GM23338 (cell line): ENCODE measurements around the gene COL6A3. TPM values are rescaled to one million over a fixed set of nuclear protein-coding genes. Genes with fewer than 3 reads are reported as not detected.

Experiments used
- ATAC-seq: fragments of 200-7000 bp; cut with Tn5 transposase; 3 replicates; pipeline ENCODE4 v1.9.1; 2020
- DNase-seq: peaks from one replicate; pipeline ENCODE4 v3.0.0-alpha.2; 2015; ENCODE audit warnings: low spot score
- H2AFZ ChIP-seq: fragments of 200-600 bp; sonication (generic); 2 replicates; pipeline ENCODE4 v1.8.0; 2016; ENCODE audit warnings: antibody characterized with exemption, mild to moderate bottlenecking, moderate library complexity
- H3F3A ChIP-seq: fragments of 200-600 bp; sonication (generic); replicated peaks from 2 replicates; pipeline ENCODE4 v1.8.0; 2017; ENCODE audit warnings: antibody characterized with exemption, mixed run types, low read depth
- H3K27ac ChIP-seq: fragments of 200-600 bp; sonication (generic); 2 replicates; pipeline ENCODE4 v1.6.1; 2016; ENCODE audit warnings: low read depth
- H3K27me3 ChIP-seq: fragments of 200-600 bp; sonication (generic); 2 replicates; pipeline ENCODE4 v1.8.0; 2016; ENCODE audit warnings: mild to moderate bottlenecking, mixed run types, moderate library complexity; ENCODE audit not compliant: insufficient read depth
- H3K36me3 ChIP-seq: fragments of 200-600 bp; sonication (generic); 2 replicates; pipeline ENCODE4 v1.8.0; 2016; ENCODE audit warnings: mild to moderate bottlenecking; ENCODE audit not compliant: insufficient read depth
- H3K4me1 ChIP-seq: fragments of 200-600 bp; sonication (generic); 2 replicates; pipeline ENCODE4 v1.8.0; 2016; ENCODE audit warnings: mild to moderate bottlenecking, moderate library complexity; ENCODE audit not compliant: insufficient read depth
- H3K4me2 ChIP-seq: fragments of 200-600 bp; sonication (generic); 2 replicates; pipeline ENCODE4 v1.7.1; 2017; ENCODE audit warnings: mixed run types
- H3K4me3 ChIP-seq: fragments of 200-600 bp; sonication (generic); 2 replicates; pipeline ENCODE4 v1.6.1; 2016; ENCODE audit warnings: mixed run types
- H3K79me2 ChIP-seq: fragments of 200-600 bp; sonication (generic); replicated peaks from 2 replicates; pipeline ENCODE4 v1.8.0; 2017; ENCODE audit warnings: mild to moderate bottlenecking; ENCODE audit not compliant: insufficient read depth
- H3K9me2 ChIP-seq: fragments of 200-600 bp; sonication (generic); 2 replicates; pipeline ENCODE4 v1.8.0; 2017; ENCODE audit not compliant: insufficient read depth
- H4K20me1 ChIP-seq: fragments of 200-600 bp; sonication (generic); replicated peaks from 2 replicates; pipeline ENCODE4 v1.8.0; 2017; ENCODE audit warnings: mild to moderate bottlenecking; ENCODE audit not compliant: insufficient read depth
- H3K27ac Mint-ChIP-seq: 2 replicates; pipeline ENCODE4 v1.8.0; 2020; ENCODE audit warnings: inconsistent platforms, mild to moderate bottlenecking, moderate library complexity, mixed read lengths
- H3K27me3 Mint-ChIP-seq: 3 replicates; pipeline ENCODE4 v1.8.0; 2022; ENCODE audit warnings: low read depth, mild to moderate bottlenecking, moderate library complexity, mixed read lengths, inconsistent platforms; ENCODE audit not compliant: insufficient read depth, poor library complexity
- H3K36me3 Mint-ChIP-seq: 3 replicates; pipeline ENCODE4 v1.8.0; 2021; ENCODE audit warnings: low read depth, mild to moderate bottlenecking, inconsistent platforms, moderate library complexity, mixed read lengths
- H3K4me1 Mint-ChIP-seq: 3 replicates; pipeline ENCODE4 v1.8.0; 2020; ENCODE audit warnings: mild to moderate bottlenecking, inconsistent platforms, mixed read lengths
- H3K4me3 Mint-ChIP-seq: 3 replicates; pipeline ENCODE4 v1.8.0; 2021; ENCODE audit warnings: moderate library complexity, mild to moderate bottlenecking, inconsistent platforms, mixed read lengths
- H3K9me3 Mint-ChIP-seq: 3 replicates; pipeline ENCODE4 v1.8.0; 2020; ENCODE audit warnings: moderate library complexity, mild to moderate bottlenecking, inconsistent platforms, mixed read lengths
- EZH2 ChIP-seq: fragments of 200-600 bp; sonication (generic); IDR thresholded peaks from one replicate; pipeline ENCODE4 v1.8.0; 2017; ENCODE audit warnings: antibody characterized with exemption, mild to moderate bottlenecking, low read depth; ENCODE audit not compliant: unreplicated experiment
- EZH2phosphoT487 ChIP-seq: fragments of 200-600 bp; sonication (generic); IDR thresholded peaks from one replicate; pipeline ENCODE4 v1.8.1; 2018; ENCODE audit warnings: antibody characterized with exemption; ENCODE audit not compliant: unreplicated experiment
- JUNB ChIP-seq: IDR thresholded peaks from one replicate; pipeline ENCODE4 v1.6.1; 2016; ENCODE audit warnings: antibody characterized with exemption; ENCODE audit not compliant: unreplicated experiment
- REST ChIP-seq: IDR thresholded peaks from one replicate; pipeline ENCODE4 v1.6.1; 2018; ENCODE audit warnings: antibody characterized with exemption; ENCODE audit not compliant: unreplicated experiment
- STAT1 ChIP-seq: IDR thresholded peaks from one replicate; pipeline ENCODE4 v1.6.1; 2016; ENCODE audit warnings: antibody characterized with exemption; ENCODE audit not compliant: unreplicated experiment
- ZNF114 ChIP-seq: fragments of 250-450 bp; sonication (Bioruptor Pico); IDR thresholded peaks from 2 replicates; pipeline ENCODE4 v1.5.0; 2020; ENCODE audit warnings: mild to moderate bottlenecking, moderate library complexity
- ZNF462 ChIP-seq: fragments of 250-450 bp; sonication (Bioruptor Pico); IDR thresholded peaks from 2 replicates; pipeline ENCODE4 v1.5.0; 2020; ENCODE audit warnings: mild to moderate bottlenecking, moderate library complexity
- polyA plus RNA-seq: library from polyadenylated mRNA; unstranded; fragments of >200 nt; fragmentation: Nextera tagmentation; extraction: Ambion mirVana; gene quantifications from 2 replicates; pipeline ENCODE4 v1.2.1, GENCODE V29; 2016
- total RNA-seq: library from RNA; depleted of rRNA; stranded (reverse); fragments of >200 nt; shearing (Covaris generic); gene quantifications from 2 replicates; pipeline ENCODE4 v1.2.3, GENCODE V29; 2014
- TF ChIP-seq, protein P1 (sequence below), 2 experiments: fragments of 200-600 bp in 1 of 2; sonication (generic) in 1 of 2; conservative IDR thresholded peaks; 2 replicates each; pipeline versions ENCODE4 v1.5.1 to v1.6.1; 2016 to 2017; ENCODE audit warnings: antibody characterized with exemption in 2 of 2, low read depth in 2 of 2, mild to moderate bottlenecking in 2 of 2, moderate library complexity in 1 of 2

Gene COL6A3
- total and polyA plus RNA-seq, 2 experiments from 2014 or later = 1.2 to 7.3 TPM

DNA sequence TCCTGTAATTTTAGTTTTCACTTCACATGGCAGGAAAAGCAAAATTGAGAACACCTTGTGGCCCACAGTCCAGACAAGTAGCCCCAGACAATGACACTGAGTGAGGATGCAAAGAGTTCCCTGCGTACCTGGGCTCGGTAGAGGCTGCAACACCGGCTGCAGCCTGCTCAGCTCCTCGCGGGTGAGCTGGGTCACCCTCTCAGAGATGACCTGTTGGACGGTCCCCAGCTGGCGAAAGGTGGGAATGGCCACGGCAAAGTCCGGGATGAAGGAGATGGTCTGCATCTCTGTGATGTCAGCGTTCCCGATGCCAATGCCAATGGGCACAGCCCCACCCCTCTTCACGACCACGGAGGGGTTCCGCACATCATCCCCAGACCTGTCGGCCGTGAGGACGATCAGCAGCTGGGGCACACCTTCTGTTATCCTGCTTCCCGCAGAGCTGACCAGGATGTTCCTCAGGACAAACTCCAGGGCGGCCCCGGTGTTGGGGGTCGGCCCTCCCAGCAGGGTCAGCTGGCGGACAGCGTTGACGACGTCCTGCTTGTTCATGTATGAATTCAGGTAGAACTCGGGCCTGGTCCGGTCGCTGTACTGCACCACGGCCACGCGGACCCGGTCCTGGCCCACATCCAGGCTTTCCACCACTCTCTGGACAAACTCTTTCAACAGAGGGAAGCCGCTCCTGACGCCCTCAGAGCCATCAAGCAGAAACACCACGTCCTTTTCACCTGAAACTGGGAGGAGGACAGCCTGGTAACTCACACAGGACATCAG, 39.5 kb downstream of the COL6A3 start (continued):
- TF ChIP-seq ZNF462 (CRISPR knock-in tag) (no peak), ZNF114 (CRISPR knock-in tag) (no peak), REST (no peak)

- H3K9me2 ChIP-seq = peaks cover 19% of the 10 kb centered on the region; the same call in 1 of the 2 replicates
- no peaks in the 10 kb centered on the region for H3K4me1 ChIP-seq
- no peak for ATAC-seq
- Mint-ChIP-seq H3K36me3 (no peaks in the 10 kb centered on the region; the same call in 1 of the 3 replicates), H3K9me3 (peaks cover 4% of the 10 kb centered on the region; the same call in 1 of the 3 replicates), H3K27me3 (peaks cover 5% of the 10 kb centered on the region), H3K27ac (no peak overlapping the region), H3K4me3 (no peak overlapping the region), H3K4me1 (no peaks in the 10 kb centered on the region)
- H2AFZ ChIP-seq = no peak overlapping the region
- H3K79me2 ChIP-seq = no peaks in the 10 kb centered on the region
- H3K4me3 ChIP-seq = no peak overlapping the region
- no peak overlapping the region for H3K4me2 ChIP-seq
- H4K20me1 ChIP-seq = no peaks in the 10 kb centered on the region
- no peaks in the 10 kb centered on the region for H3F3A ChIP-seq
- H3K27ac ChIP-seq = no peak overlapping the region
- H3K36me3 ChIP-seq = no peaks in the 10 kb centered on the region
- DNase-seq = no peak
- H3K27me3 ChIP-seq = no peaks in the 10 kb centered on the region
- TF ChIP-seq EZH2 = no peak
- TF ChIP-seq, protein P1, sequence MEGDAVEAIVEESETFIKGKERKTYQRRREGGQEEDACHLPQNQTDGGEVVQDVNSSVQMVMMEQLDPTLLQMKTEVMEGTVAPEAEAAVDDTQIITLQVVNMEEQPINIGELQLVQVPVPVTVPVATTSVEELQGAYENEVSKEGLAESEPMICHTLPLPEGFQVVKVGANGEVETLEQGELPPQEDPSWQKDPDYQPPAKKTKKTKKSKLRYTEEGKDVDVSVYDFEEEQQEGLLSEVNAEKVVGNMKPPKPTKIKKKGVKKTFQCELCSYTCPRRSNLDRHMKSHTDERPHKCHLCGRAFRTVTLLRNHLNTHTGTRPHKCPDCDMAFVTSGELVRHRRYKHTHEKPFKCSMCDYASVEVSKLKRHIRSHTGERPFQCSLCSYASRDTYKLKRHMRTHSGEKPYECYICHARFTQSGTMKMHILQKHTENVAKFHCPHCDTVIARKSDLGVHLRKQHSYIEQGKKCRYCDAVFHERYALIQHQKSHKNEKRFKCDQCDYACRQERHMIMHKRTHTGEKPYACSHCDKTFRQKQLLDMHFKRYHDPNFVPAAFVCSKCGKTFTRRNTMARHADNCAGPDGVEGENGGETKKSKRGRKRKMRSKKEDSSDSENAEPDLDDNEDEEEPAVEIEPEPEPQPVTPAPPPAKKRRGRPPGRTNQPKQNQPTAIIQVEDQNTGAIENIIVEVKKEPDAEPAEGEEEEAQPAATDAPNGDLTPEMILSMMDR (conservative IDR thresholded peaks at IDR 0.05; ENCODE audit: low read depth in 2 of 2) = no peak
- TF ChIP-seq STAT1 = no peak
- no peak for TF ChIP-seq JUNB
- TF ChIP-seq REST = no peak
- no peak for TF ChIP-seq EZH2phosphoT487
These were observed 42.1 kb downstream of the COL6A3 start for GRCh38 chr2:237371856-237372255.
